Right forelimb (tissue), 1 donor: Measurements from ENCODE around the gene DLGAP4.

ENCODE experiments used
- DNase-seq: peaks from one replicate; pipeline ENCODE4 v3.0.0-alpha.2; 2018

The DLGAP4 gene

DNA sequence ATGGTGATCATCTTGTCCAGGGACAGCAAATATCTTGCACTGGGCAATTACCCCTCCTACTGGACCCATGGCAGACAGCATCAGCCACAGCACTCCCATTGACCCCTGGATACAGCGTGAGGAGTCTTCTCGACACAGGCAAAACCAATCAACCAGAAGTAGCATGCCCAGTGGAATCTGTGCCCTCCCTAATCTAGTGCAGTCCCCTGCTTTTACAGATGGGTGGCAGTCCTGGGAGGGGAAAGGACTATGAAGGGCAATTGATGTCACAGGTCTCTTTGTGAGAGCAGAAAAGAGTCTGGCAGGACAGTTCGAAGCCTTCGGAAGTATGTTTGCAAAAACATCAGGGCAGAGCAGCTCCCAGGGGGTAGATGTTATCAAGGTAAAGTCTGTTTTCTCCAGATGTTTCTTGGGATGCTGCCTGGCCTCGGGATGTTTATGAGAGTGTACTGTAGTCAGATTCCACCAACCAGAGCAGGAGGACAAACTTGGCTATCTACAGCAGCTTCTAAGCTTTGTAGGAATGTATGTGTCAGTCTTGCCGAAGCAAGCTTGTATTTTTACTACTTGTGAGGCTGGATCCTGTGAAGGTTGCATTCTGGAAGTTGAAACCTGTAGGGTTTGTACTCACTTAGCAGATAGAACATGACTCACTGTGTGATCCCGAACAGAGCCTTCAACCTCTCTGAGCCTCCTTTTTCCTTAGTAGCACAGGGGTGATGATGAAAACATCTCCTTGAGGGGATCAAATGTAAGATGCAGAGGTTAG, 172.2 kb downstream of the DLGAP4 start:
- DNase-seq, result no peak

DNA sequence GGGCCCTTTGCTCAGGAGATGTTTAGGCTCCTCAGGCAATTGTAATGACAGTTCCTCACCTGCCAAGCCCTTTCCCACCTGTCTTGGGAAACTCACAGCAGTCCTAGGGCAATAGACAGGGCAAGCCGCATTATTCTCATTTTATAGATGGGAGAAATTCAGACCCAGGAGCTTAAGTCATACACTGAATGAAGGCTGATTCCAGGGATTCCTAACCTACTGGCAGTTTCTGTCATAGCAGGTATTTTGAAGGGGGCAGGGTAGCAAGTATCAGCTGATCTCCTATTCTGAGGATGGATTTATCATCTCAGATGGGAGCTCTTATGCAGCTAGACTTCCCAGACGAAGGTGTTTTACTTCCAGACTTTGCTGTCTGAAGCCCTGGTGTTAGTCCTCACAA, 173.8 kb downstream of the DLGAP4 start:
- no peak for DNase-seq

DNA sequence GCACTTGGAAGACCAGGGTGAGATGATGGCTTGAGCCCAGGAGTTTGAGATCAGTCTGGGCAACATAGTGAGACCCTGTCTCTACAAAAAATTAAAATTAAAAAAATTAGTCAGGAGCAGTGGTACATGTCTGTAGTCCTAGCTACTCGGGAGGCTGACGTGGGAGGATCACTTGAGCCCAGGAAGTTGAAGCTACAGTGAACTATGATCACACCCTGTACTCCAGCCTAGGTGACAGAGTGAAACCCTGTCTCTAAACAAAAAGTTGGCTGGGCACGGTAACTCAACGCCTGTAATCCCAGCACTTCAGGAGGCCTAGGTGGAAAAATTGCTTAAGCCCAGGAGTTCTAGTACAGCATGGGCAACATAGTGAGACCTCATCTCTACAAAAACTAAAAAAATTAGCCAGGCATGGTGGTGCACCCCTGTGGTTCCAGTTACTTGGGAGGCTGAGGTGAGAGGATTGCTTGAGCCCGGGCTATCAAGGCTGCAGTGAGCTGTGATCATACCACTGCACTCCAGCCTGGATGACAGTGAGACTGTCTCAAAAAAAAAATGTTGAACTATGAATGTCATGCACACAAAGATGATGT, 174.4 kb downstream of the DLGAP4 start:
- no peak for DNase-seq

DNA sequence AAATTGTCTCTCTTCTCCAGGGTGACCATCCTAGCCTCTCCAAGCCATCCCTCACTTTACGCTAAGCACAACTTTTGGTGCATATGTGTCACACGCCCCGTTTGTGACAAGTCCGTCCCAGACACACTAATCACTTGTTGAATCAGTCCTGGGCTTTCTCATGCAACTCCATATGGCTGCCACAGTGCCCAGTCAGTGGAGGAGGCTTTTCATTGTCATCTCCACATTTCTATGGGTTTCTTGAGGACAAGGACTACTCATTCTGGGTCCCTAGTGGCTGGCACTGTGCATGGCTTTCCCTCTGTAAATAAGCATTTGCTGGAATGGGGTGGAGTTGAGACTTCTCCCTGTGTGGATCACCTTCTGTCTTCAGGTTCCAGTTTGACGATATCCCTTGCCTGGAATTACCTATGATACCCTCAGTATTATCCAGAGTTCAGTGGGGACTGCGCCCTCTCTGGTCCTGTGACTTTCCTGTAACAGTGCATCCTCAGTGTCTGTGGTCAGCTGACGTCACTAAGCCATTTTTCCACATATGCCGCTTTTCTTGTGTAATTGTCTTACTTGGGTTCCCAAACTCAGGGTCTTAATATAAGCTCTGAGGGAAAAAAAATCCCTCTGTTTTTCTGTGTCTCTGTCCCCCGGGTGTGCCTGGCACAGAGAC, 175.4 kb downstream of the DLGAP4 start:
- DNase-seq, result no peak

DNA sequence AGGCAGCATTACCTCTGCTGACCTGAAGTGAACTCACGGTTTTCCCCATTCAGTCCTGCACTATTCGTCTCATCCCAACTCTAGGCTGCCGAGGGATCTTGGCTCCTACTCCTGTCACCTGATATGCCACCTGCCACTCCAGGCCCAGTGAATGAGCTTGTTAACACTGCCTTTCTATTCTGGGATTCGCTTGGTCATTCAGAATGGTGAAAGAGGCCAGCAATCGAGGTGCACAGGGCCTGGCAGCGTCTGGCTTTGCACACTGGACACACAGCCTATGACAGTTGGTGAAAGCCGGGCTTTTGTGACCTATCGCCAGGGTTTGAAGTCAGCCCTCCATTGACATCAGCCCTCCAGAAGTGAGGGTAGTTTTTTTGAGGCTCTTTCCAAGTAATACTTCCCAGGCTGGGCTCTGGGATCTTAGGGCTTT, 175.9 kb downstream of the DLGAP4 start:
- no peak for DNase-seq

DNA sequence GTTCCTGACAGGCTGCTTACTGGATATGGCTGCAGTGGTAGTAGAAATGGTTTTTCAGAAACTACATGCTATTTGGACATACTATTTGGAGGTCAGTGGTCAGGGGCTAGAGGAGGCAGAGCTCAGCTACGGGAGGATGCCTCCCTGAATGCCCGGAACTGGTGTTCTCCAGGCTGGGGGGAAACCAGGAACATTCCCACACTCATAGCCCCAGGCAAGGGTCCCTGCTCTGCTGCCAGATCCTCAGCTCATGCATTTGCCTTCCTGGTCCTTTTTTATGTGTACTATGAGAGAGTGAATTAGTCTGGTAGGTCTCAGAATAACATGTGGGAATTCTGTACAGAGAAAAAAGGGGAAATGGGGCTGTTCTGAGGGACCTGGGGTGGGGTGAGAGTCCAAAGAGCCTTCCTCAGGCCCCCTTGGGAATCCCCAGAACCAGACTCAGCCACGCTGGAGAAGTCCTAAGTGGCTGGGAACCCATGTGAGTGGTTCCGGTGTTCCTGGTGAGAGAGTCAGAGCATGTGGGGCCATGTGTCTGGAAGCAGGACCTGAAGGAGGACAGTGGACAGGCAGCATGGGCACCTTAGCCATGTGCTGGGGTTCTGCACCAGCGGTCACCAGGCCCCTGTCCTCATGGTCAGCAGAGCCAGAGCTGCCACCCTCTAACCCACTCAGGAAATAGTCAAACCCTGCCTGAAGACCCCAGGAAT, 177.2 kb downstream of the DLGAP4 start:
- DNase-seq, result no peak

DNA sequence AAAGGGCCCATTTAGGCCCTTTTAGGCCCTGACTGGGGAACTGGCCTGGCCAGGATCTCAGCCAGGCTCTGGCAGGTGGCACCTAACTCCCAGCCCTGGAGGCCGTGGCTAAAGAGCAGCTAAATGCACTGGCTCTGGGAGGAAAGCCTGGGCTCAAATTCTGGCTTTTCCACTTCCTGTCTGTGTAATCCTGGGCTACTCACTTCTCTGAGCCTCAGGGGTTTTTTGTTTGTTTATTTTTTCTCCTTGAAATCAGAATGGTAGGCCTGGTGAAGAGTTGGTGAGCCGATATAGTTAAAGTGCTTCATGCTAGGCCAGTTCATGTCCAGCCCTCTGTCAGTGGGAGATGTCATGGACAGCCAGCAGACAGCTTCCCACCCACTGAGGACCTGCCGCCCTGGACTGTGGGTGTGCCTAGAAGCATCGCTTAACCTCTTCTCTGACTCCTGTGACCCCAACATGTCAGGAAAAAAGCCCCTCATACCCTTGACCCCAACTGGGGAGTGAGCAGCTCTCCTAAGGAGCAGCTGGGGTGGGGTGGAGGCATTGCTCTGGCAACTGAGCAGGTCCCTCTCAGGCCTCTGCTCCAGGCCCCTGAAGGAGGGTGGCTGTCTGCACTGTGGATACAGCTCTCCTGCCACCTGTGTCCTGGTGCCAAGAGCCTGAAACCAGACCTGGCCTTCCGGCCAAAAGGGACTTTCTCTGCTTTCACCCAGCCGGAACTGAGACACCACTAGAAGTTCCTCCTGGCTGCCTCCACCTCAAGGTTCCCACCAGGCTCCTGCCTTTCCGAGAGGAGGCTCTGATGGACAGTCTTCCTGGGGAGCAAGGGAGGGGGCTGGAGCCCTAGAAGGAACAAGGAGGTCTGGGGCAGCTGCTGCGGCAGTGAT, 178.0 kb downstream of the DLGAP4 start:
- no peak for DNase-seq

DNA sequence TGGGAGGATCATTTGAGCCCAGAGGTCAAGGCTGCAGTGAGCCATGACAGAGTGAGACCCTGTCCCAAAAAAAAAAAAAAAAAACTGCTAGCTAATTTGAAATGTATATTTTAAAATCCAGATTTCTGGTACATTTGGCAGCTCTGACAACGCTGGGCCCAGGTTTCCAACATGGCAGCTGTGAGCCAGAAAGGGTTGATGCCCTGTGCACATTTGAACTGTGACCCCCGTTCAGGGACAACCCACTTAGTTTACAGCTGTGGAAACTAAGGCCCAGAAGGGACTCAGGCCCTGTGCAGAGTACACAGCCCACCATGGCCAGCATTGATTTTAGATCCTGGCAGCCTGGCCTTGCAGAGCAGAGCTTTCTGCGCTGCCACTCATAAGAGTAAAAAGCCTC, 179.1 kb downstream of the DLGAP4 start:
- DNase-seq, result no peak

DNA sequence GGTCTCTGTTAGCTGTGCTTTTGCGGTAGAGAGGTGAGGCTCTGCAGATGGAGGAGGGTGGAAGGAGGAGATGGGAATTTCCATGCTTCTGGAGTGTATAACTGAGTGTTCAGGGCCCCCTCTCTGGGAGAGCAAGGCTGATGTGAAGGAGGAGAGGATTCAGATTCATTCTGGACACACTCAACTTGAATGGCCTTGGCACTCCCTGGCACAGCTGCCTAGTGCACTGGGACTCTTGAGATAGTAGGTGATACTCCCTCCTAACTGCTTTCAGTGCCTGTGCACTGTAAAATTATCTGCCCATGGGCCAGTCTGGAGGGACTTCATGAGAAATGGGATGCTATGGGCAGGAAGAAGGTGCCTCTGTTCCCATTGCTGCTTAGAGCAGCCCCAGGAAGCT, 180.9 kb downstream of the DLGAP4 start:
- DNase-seq, result no peak

DNA sequence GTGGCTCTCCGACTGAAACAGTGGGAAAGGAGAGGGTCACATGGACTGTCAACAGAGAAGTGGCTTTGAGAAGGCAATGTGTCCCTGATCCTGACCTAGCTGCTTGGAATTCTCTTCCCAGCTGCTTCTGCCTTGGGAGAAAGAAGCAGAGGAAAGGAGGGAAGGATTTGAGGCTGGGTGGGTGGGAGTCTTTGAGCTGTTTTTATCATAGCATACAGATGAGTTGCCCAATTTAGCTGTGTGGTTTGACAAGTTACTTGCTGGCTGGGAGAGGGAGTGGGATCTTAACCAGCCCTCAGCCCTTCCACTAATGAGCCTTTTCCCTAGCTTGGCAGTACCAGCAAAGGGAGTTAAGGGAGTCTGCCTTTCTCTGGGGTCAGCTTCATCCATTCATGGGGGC, 184.1 kb downstream of the DLGAP4 start:
- no peak for DNase-seq

DNA sequence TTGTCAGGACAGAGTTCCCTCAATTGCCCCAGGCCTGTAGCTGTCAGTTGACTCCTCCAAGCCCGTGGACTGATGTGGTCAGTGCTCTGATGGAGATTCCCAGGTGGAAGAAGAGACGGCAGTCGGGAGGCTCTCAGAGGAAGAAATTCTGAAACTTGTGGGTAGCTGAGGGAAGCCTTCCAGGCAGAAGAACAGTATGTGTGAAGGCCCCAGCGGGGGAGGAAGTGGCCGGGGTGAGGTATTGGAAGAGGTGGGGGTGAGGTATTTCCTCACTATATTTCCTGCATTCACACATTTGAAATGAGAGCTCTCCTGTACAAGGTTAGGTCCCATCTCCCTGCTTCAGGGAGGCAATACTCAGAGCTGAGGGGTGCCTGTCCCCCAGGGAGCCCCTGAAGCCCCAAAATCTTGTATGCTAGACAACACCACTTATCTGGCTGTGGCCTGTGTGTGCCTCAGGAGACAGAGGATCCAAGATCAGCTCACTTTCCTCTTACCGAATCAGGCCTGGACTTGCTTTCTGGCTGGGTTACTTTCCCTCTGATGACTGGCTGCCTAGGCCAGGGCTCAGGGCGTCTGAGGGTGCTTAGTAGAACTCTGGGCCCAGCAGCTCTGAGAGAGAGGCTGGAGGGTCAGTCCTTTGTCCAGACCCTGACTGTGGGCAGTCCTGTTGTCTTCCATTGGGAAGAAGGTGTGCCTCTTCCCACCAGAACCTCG, 185.9 kb downstream of the DLGAP4 start:
- DNase-seq, result no peak

DNA sequence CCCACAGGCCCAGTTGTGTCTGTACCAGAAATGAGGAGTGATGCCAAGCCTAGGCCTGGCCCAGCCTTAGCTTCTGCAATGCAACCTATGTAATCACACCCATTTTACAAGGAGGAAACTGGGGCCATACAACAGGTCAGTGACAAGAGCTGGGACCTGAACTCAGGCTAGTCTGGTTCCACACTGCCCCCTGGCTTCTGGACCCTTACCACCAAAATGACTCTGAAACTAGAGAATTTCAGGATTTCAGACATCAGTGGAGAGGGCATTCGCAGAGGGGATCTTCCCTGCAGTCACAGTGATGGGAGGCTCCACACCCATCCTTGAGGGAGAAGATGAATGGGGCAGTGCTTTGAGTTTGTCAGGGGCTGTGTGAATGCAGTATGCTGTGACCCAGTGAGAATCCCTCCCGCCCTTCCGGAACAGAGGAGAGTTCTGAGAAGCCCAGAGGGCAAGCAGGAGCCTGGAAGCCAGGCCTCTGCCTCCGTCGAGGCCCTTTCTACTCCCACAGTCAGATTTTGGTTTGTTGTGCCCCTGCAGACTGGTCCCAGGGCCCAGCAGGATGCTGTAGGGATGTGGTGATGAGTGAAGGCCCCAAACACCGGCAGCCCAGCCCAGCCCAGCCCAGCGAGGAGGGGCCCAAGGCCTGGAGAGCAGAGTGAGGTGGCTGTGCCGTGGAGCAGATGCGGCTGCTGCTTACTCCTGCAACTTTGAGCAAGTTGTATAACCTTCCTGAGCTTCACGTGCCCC, 187.1 kb downstream of the DLGAP4 start:
- DNase-seq, result no peak

DNA sequence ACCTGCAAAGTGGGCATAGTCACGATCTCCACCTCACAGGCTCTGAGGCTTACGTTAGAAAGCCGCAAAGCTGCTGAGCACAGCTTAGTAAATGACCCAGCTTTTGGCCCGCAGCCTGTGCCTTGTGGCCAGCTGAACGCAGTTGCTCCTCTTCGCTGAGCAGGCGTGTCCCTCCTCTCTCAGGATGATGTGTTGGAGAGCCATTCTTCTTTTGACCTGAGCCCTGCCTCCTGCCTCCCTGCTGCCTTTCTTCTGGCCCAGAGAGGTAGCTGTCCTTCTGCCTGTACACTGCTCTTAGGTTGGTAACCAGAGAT, 187.6 kb downstream of the DLGAP4 start:
- DNase-seq, result no peak

DNA sequence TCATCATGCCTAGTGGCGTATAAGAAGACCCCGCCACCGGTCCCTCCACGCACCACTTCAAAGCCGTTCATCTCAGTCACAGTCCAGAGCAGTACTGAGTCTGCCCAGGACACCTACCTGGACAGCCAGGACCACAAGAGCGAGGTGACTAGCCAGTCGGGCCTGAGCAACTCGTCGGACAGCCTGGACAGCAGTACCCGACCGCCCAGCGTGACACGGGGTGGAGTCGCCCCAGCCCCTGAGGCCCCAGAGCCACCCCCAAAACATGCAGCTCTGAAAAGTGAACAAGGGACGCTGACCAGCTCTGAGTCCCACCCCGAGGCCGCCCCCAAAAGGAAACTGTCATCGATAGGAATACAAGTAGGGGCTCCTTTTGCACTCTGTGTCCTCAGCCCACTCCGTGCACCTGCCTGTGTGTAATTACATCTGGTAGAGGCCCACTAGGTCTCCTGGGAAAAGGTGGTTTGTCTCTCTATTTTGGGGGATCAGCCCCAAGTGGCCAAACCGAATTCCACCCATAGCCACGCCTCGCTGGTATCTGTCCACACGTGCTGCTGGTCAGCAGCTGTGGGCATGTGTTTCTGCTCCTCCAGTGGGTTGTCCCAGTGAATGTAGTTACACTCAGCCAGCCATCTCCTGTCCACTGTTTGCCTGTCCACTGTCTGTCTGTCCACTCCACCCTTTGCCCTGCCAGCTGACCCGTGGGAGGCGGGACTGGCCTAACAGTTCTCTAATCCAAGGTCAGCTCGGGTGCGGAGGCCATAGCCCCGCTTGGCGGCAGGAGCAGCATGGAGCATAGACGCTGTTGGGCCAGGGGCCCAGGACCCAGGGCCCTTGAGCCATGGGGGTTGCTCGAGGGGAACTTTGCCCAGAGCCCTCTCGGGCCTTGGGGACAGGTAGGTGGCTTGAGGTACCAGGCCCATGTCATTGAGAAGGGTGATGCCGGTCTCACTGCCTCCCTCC, 190.8 kb downstream of the DLGAP4 start:
- DNase-seq, result no peak

DNA sequence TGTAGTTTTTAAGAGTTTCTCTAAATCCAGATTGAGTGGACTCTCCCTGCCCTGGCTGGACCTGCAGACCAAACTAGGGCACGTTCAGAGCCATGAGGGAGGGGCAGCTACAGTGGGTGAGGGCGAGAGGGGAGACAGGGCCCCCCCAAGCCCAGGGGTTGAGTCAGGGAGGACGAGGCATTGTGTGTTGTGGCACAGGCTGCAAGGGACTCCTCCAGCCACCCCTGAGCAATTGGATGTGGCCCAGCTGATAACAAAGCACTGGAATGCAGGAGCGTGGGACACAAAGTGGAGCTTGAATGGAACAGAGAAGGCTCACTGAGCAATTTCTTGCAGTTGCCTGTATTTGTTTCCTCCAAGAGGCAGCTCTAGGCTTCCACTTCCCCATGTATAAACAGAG, 191.7 kb downstream of the DLGAP4 start:
- DNase-seq, result no peak

DNA sequence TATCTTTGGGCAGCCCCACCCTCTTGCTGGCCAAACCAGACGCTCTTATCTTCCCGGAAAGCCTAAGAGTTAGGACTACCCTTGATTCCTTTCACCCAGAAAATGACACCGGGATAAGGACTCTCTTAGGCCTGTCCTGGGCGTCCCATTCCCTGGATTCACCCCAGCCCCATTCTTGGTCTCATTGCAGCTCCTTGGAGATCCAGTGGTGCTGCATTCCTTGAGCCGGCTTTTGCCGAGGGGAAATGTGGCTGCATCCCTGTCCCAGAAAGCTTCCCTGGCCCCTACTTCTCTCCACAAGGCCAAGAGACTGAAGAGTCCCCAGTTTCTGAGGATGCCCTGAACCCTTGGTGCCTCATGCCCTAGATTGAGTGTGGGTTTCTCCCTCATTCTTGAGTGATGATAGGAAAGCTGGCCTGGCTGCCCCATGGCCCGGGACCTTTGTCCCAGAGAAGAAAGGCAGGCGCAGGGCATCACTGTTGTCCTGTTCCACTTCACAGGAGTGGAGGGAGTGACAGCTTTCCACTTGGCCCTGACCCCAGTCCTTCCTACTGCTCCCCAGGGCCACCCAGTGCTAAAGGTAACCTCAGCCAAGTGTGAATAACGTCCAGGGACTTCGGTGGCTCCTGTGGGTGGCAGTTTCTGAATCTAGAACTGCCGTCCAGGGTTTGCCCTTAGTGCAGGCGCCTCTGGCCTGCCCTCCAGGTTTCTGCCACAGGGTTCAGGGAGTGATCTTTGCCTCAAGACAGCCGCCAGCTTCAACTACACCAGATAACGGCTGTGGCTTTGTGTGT, 192.4 kb downstream of the DLGAP4 start:
- no peak for DNase-seq

DNA sequence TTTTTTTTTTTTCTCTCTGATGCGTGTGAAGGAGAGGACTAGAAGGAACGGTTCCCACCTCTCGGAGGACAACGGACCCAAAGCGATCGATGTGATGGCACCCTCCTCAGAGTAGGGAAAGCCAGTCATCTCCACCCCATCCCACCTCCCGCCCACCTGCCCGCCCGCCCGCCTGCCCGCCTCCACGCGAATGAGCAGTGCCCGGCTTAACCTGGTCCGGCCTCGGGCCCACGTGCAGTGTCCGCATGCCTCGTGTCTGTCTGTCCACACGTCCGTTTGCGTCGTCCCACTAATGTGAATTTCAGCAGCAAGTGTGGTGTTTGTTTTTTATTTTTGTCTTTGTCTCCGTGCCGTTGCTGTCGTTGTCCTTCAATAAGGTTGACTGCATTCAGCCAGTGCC, 193.1 kb downstream of the DLGAP4 start:
- no peak for DNase-seq

DNA sequence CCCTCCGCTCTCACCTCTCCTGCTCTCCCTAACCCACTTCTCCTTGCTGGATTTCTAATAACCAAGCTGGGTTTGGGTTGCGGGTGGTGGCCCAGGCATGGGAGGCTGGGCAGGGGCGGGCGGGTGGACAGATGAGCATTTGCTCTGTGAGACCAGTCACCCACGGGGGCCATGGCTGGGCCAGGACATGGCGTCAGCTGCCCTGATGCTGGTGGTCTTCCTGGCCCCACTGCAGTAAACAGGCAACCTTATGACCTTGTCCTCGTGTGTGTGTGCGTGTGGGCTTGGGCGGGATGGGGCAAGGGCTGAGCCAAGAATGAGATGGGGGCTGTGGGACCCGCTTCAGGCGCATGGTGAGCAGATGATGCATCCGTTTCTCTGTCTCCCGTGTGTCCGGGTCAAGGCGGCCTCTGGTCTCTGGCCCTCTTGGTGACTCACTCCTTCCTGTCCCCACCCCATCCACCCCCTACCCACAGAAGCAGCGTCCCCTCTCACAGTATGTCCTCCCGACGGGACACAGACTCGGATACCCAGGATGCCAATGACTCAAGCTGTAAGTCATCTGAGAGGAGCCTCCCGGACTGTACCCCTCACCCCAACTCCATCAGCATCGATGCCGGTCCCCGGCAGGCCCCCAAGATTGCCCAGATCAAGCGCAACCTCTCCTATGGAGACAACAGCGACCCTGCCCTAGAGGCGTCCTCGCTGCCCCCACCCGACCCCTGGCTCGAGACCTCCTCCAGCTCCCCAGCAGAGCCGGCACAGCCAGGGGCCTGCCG, 193.8 kb downstream of the DLGAP4 start:
- no peak for DNase-seq
